ENCODE data around the gene ADAT3.
A peak's percentile ranks its signal among the peaks of the same experiment; 100 is the strongest.
"Not testable (repeated sequence)": the region's sequence is repeated elsewhere in the genome, so short reads cannot be mapped to it uniquely, and the experiment has no call there.

Gene ADAT3

GRCh38 chr19:1868971-1869370 lies 36.2 kb upstream of the ADAT3 start:
- TF ChIP-seq, protein P1, sequence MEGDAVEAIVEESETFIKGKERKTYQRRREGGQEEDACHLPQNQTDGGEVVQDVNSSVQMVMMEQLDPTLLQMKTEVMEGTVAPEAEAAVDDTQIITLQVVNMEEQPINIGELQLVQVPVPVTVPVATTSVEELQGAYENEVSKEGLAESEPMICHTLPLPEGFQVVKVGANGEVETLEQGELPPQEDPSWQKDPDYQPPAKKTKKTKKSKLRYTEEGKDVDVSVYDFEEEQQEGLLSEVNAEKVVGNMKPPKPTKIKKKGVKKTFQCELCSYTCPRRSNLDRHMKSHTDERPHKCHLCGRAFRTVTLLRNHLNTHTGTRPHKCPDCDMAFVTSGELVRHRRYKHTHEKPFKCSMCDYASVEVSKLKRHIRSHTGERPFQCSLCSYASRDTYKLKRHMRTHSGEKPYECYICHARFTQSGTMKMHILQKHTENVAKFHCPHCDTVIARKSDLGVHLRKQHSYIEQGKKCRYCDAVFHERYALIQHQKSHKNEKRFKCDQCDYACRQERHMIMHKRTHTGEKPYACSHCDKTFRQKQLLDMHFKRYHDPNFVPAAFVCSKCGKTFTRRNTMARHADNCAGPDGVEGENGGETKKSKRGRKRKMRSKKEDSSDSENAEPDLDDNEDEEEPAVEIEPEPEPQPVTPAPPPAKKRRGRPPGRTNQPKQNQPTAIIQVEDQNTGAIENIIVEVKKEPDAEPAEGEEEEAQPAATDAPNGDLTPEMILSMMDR (IDR thresholded peaks at IDR 0.05; ENCODE audit: low read depth, low read length, missing control alignments): no peak
- H3K4me3 ChIP-seq (replicated peaks; ENCODE audit: low read depth, low read length): no peak overlapping the region
- no peak for DNase-seq (ENCODE audit: extremely low read depth, low read depth)

DNA sequence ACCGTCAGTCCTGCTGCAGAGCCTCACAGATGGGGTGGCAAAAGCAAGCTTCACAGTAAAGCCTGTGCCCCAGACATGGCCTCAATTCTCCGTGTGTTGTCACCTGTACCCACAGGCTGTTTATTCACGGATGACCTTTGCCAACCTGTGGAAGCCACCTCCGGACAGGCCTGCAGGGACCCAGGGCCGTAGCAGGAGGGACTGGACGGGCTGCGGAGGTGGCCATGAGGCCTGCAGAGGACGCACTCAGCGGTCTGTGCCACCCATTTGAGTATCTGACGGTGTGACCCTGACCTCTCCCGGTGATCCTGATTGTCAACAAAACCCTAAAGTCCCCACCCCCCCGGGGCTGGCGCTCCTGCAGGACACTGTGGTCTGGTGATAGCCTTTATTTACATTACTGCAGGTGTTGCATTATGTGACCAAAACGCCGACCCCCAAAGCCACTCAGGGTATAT lies 34.0 kb upstream of the ADAT3 start:
- DNase-seq (ENCODE audit: extremely low read depth, low read depth): no peak
- TF ChIP-seq, protein P1 (IDR thresholded peaks at IDR 0.05; ENCODE audit: low read depth, low read length, missing control alignments): no peak
- no peak overlapping the region for H3K4me3 ChIP-seq (replicated peaks; ENCODE audit: low read depth, low read length)

- TF ChIP-seq, protein P1 (IDR thresholded peaks at IDR 0.05; ENCODE audit: low read depth, low read length, missing control alignments): no peak
- no peak overlapping the region for H3K4me3 ChIP-seq (replicated peaks; ENCODE audit: low read depth, low read length)
- no peak for DNase-seq (ENCODE audit: extremely low read depth, low read depth)
These were observed 33.6 kb upstream of the ADAT3 start for GRCh38 chr19:1871630-1872029.

GRCh38 chr19:1872807-1873523 lies 32.2 kb upstream of the ADAT3 start:
- DNase-seq (ENCODE audit: extremely low read depth, low read depth): no peak

GRCh38 chr19:1873524-1874473 lies 31.4 kb upstream of the ADAT3 start:
- no peak for DNase-seq (ENCODE audit: extremely low read depth, low read depth)
- TF ChIP-seq, protein P1 (IDR thresholded peaks at IDR 0.05; ENCODE audit: low read depth, low read length, missing control alignments): no peak
- H3K4me3 ChIP-seq (replicated peaks; ENCODE audit: low read depth, low read length): peak overlapping the region; percentile 52

More at GRCh38 chr19:1872807-1873523, 32.2 kb upstream of the ADAT3 start:
- H3K4me3 ChIP-seq (replicated peaks; ENCODE audit: low read depth, low read length): no peak overlapping the region
- TF ChIP-seq, protein P1 (IDR thresholded peaks at IDR 0.05; ENCODE audit: low read depth, low read length, missing control alignments): no peak

DNA sequence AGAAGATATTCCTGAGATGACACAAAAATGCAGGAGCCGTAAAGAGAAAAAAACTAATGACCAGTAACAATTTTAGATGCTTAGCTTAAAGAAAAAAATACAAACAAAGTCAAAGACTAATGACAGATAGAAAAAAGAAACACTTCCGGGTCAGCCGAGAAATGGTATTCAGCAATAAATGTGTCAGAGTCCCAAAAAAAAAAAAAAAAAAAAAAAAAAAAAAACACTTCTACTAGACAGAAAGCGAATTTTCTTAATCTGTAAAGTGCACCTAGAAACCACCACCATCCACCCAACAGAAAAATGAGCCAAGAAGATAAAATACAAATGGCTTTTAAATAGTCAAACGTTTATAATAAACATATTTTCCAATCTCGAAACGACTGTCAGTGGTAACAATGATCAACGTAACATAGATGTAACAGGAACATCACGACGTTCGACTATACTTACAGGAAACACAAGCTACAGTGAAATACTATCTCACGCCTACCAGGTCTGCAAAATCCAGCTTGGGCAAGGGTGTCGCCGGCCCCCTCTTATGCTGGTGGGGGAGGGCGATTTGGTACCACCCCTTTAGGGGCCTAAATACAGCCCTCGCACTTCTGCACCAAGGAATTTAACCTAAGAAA lies 30.5 kb upstream of the ADAT3 start:
- H3K4me3 ChIP-seq (replicated peaks; ENCODE audit: low read depth, low read length): peak overlapping the region; percentile 52
- TF ChIP-seq, protein P1 (IDR thresholded peaks at IDR 0.05; ENCODE audit: low read depth, low read length, missing control alignments): no peak
- no peak for DNase-seq (ENCODE audit: extremely low read depth, low read depth)

DNA sequence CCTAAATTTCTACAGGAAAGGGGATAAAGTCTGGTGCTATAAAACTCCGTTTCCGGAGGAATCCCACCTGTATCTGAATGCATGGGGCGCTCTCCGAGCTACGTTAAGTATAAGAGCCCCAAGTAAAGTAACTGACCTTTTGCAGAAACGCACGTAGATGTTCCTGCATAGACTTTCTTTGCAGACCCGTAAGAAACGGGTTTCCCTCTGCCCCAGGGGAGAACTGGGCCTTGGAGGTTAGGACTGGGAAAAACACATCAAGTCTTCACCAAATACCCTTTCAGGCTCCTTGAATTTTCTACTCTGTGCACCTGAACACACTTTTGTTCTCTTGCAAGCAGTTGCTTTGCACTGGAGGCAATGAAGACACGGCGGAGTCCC lies 29.9 kb upstream of the ADAT3 start:
- H3K4me3 ChIP-seq (replicated peaks; ENCODE audit: low read depth, low read length): peak overlapping the region; percentile 52
- not testable (repeated sequence) for DNase-seq (ENCODE audit: extremely low read depth, low read depth)

All from HFF-Myc (cell line).